HEK293T (cell line): ENCODE data around the gene PML.
"Not testable (repeated sequence)": the region's sequence is repeated elsewhere in the genome, so short reads cannot be mapped to it uniquely, and the experiment has no call there.

Experiments used
- CTCF ChIA-PET: fragments of 350-600 bp; formaldehyde crosslinking; extraction: SDS; loops from one replicate; lab custom pipeline; 2021; ENCODE audit warnings: antibody characterized with exemption, inconsistent platforms; lab: Yijun Ruan, JAX
- POLR2A ChIA-PET: fragments of 350-600 bp; formaldehyde crosslinking; extraction: SDS; loops from one replicate; lab custom pipeline; 2020; ENCODE audit warnings: antibody characterized with exemption, inconsistent platforms; lab: Yijun Ruan, JAX
- DNase-seq: peaks from one replicate; pipeline ENCODE4 v3.0.0; 2012; ENCODE audit warnings: mixed read lengths; ENCODE audit errors: extremely low spot score
- ARNT ChIP-seq: fragments of 450-650 bp; IDR thresholded peaks from 2 replicates; pipeline ENCODE4 v1.6.1; 2017; ENCODE audit warnings: mild to moderate bottlenecking
- BHLHE40 ChIP-seq: fragments of 450-650 bp; IDR thresholded peaks from 2 replicates; pipeline ENCODE4 v1.6.1; 2016; ENCODE audit warnings: mild to moderate bottlenecking, moderate library complexity, borderline replicate concordance
- CTBP1 ChIP-seq: fragments of 450-650 bp; IDR thresholded peaks from 2 replicates; pipeline ENCODE4 v1.6.1; 2016; ENCODE audit warnings: borderline replicate concordance
- ELF4 ChIP-seq: fragments of 450-650 bp; IDR thresholded peaks from 2 replicates; pipeline ENCODE4 v1.6.1; 2017; ENCODE audit warnings: antibody characterized with exemption
- FOXA1 ChIP-seq: fragments of 450-650 bp; IDR thresholded peaks from 2 replicates; pipeline ENCODE4 v1.6.1; 2016; ENCODE audit warnings: mild to moderate bottlenecking
- FOXK2 ChIP-seq: fragments of 450-650 bp; IDR thresholded peaks from 2 replicates; pipeline ENCODE4 v1.6.1; 2016; ENCODE audit warnings: mild to moderate bottlenecking
- FOXM1 ChIP-seq: fragments of 450-650 bp; IDR thresholded peaks from 2 replicates; pipeline ENCODE4 v1.6.1; 2017; ENCODE audit warnings: mild to moderate bottlenecking, borderline replicate concordance
- HDGF ChIP-seq: fragments of 450-650 bp; IDR thresholded peaks from 2 replicates; pipeline ENCODE4 v1.6.1; 2017; ENCODE audit warnings: antibody characterized with exemption, borderline replicate concordance
- L3MBTL2 ChIP-seq: fragments of 450-650 bp; conservative IDR thresholded peaks from 2 replicates; pipeline ENCODE4 v1.6.1; 2016; ENCODE audit warnings: mild to moderate bottlenecking
- LEF1 ChIP-seq: fragments of 450-650 bp; IDR thresholded peaks from 2 replicates; pipeline ENCODE4 v1.6.1; 2017; ENCODE audit warnings: mild to moderate bottlenecking, borderline replicate concordance
- NFRKB ChIP-seq: fragments of 450-650 bp; IDR thresholded peaks from 2 replicates; pipeline ENCODE4 v1.6.1; 2016; ENCODE audit warnings: mild to moderate bottlenecking, moderate library complexity
- PKNOX1 ChIP-seq: fragments of 450-650 bp; IDR thresholded peaks from 2 replicates; pipeline ENCODE4 v1.6.1; 2016
- SP1 ChIP-seq: fragments of 450-650 bp; IDR thresholded peaks from 2 replicates; pipeline ENCODE4 v1.6.1; 2017
- SUZ12 ChIP-seq: fragments of 450-650 bp; IDR thresholded peaks from 2 replicates; pipeline ENCODE4 v1.6.1; 2016; ENCODE audit warnings: mild to moderate bottlenecking
- TARDBP ChIP-seq: fragments of 450-650 bp; IDR thresholded peaks from 2 replicates; pipeline ENCODE4 v1.6.1; 2016
- ZNF384 ChIP-seq: fragments of 450-650 bp; IDR thresholded peaks from 2 replicates; pipeline ENCODE4 v1.6.1; 2016

PML gene

GRCh38 chr15:74062671-74063070 lies 68.2 kb downstream of the PML start:
- ChIA-PET CTCF (no interaction called here), POLR2A (no interaction called here)
- TF ChIP-seq SP1 (no peak), SUZ12 (no peak), LEF1 (no peak), FOXM1 (no peak), TARDBP (no peak), NFRKB (no peak), ELF4 (no peak), PKNOX1 (no peak), ZNF384 (no peak), CTBP1 (no peak), L3MBTL2 (no peak), BHLHE40 (no peak), FOXK2 (no peak), HDGF (no peak), ARNT (no peak), FOXA1 (no peak)
- DNase-seq = no peak

GRCh38 chr15:74063425-74064146 lies 69.1 kb downstream of the PML start:
- POLR2A ChIA-PET, CTCF ChIA-PET, DNase-seq: not testable (repeated sequence)

DNA sequence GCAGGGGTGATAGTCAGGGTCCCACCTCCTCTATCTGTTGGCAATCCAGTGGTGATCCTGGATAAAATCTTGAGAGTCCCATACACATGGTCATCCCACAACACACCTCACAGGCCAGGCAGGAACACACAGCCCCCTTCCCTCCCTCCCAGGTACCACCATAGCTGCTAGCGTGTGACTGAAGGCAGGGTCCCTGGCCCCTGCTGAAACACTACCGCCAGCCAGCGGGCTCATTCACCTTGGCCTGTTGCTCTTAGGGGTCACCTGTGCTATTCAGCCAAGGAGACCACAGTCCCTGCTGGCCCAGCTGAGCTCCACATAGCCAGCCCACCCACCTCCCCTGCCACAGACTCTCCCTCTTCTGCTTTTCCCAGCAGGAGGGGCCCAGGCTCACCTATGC lies 69.7 kb downstream of the PML start:
- DNase-seq, CTCF ChIA-PET, POLR2A ChIA-PET: not testable (repeated sequence)

DNA sequence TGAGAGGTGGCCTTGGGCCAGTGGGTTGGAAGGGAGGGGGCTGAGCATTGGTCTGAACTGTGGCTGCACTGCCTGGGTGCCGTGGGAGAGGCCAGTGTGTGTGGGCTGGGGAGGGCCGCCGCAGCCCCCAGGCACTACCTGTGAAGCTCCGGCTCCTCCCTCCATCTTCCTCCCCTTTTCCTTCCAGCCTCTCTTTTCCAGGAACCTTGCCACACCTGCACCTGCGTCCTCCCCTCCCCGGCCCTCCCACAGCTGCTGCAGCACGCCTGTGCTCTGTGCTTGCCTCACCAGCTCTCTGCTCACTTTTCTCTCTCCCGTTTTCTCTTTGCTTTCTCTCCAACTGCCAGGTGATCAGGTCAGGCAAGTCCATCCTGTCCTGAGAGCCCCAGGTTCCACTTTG lies 70.3 kb downstream of the PML start:
- DNase-seq, CTCF ChIA-PET, POLR2A ChIA-PET: not testable (repeated sequence)

GRCh38 chr15:74065684-74066411 lies 71.3 kb downstream of the PML start:
- DNase-seq, POLR2A ChIA-PET, CTCF ChIA-PET: not testable (repeated sequence)

DNA sequence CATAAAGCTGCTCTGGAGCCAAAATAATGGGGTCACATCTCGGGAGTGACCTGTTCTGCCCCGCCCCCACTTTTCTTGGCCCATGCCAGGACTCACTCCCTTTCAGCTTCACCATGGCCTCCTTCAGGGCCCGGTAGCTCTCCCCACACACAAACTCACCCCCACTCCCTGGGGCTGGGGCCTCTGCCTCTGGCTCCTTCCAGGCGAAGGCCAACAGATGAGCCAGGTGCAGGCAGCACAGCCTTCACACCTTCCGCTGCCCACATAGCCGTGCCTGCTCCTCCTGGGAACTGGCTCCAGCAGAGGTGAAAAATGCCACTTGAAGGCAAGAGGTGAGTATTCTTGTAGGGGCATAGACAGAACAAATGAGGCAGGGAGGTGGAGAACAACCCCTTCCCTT lies 77.1 kb downstream of the PML start:
- POLR2A ChIA-PET, DNase-seq, CTCF ChIA-PET: not testable (repeated sequence)

- POLR2A ChIA-PET, CTCF ChIA-PET, DNase-seq: not testable (repeated sequence)
Observed at GRCh38 chr15:74072132-74072531, 77.6 kb downstream of the PML start.

- POLR2A ChIA-PET, DNase-seq, CTCF ChIA-PET: not testable (repeated sequence)
Observed at GRCh38 chr15:74072614-74073337, 78.3 kb downstream of the PML start.

DNA sequence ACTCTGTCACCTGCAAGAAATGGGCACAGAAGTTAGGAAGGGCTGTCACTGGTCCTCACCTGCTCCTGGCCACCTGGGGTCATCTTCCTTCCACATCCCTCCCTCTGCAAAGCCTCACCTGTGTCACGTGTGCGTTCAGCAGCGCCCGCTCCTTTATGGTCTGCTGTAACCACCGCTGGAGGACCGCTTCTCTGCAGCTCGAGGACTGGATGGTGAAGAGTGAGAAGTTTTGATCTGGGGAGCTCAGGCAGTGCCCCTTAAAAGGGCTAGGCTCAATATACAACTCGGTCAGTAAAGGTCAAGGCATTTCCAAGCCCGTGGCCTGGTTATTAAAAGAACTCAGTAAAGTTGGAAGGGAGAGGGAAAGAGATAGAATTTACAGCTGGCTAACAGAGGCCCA lies 81.3 kb downstream of the PML start:
- CTCF ChIA-PET, POLR2A ChIA-PET, DNase-seq: not testable (repeated sequence)

DNA sequence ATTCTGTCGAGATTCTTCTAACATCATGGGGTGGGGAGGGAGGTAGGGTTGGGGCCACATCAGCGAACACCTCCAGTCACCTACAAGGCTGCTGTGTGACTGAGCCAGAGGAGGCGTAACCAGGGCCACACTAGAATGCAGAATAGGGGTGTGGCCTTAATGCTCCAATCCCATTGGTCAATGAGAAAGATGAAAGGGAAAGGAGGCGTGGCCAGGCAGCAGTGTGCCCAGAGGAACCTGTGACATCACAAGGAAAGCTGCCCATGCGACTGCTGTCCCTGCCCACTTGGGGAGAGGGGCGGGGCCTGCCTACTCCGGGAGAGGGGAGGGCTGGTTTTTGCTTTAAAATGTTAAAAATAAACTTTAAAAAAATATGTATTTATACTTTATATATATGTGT lies 87.9 kb downstream of the PML start, which contains the start of gene GOLGA6A:
GOLGA6A (minus strand) TSS at position 101 of the 400 bp plus-strand sequence; CDS start at position 60, 41 bp downstream.
- DNase-seq, POLR2A ChIA-PET, CTCF ChIA-PET: not testable (repeated sequence)

DNA sequence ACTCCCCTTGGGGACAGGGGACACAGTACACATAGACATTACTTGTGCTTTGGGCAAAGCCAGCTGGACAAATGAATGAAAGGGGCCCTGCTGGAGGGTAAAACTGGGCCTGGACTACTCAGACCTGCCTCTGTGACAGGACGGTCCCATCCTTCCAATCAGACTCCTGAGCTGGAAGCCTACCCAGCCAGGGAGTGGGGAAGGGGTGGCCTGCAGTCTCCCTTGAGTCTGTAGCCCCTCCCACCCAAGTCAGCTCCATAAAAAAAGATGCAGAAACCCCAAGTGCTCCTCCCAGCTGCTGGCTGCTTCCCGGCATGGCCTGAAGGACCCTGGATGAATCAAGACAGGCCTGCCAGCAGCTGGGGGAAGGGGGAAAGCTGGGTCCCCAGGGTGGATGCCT lies 100.1 kb downstream of the PML start:
- CTCF ChIA-PET, DNase-seq, POLR2A ChIA-PET: not testable (repeated sequence)

DNA sequence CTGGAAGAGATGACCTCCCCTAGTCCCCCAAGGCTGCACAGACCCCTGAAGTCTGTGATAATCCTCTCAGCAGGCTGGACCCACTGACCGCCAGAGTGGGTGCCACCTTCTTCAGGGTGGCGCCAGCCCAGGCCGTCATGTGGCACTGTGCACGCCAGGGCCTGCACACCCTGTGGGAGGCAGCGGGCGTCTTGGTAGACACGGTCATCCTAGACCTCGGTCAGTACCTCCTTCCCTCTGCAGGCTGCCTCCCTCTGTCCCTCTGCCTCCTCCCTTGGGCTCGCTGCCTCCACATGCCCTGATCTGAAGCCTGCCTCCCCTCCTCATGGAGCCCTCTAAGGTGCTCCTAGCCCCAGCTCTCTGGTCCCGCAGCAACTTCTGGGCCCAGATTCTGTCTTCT lies 101.1 kb downstream of the PML start:
- CTCF ChIA-PET, DNase-seq, POLR2A ChIA-PET: not testable (repeated sequence)

GRCh38 chr15:74096753-74097474 lies 102.4 kb downstream of the PML start:
- CTCF ChIA-PET, POLR2A ChIA-PET, DNase-seq: not testable (repeated sequence)
